PFSK-1 (cell line): ENCODE measurements around the gene NDUFA13.

ENCODE experiments used
- POLR2AphosphoS5 ChIP-seq: IDR thresholded peaks from 2 replicates; pipeline ENCODE4 v1.6.1; 2012; ENCODE audit warnings: low read depth, mild to moderate bottlenecking, control low read depth, low read length, moderate library complexity
- REST ChIP-seq, 2 experiments: IDR thresholded peaks; 2 replicates each; pipeline versions ENCODE4 v1.6.1 to v1.8.0; 2011 to 2012; ENCODE audit warnings: low read depth in 2 of 2, low read length in 2 of 2, control low read depth in 1 of 2, inconsistent platforms in 1 of 2, mild to moderate bottlenecking in 1 of 2, moderate library complexity in 1 of 2; ENCODE audit not compliant: insufficient read depth in 1 of 2
- TAF1 ChIP-seq: IDR thresholded peaks from 2 replicates; pipeline ENCODE4 v1.6.1; 2012; ENCODE audit warnings: low read length, control low read depth, borderline replicate concordance; ENCODE audit not compliant: insufficient read depth

- TF ChIP-seq POLR2AphosphoS5, result no peak
- TF ChIP-seq REST (IDR thresholded peaks at IDR 0.05; ENCODE audit: insufficient read depth in 1 of 2, low read depth in 2 of 2, low read length in 2 of 2), result no peak
- no peak for TF ChIP-seq TAF1
Observed at GRCh38 chr19:19480688-19481087, 35.3 kb upstream of the NDUFA13 start.
